ENCODE data around the gene HAUS5. TPM values are rescaled to one million over a fixed set of nuclear protein-coding genes. Genes with fewer than 3 reads are reported as not detected.
A peak's percentile ranks its signal among the peaks of the same experiment; 100 is the strongest.

Gene HAUS5
- total RNA-seq, 1 donor from 2014 or later: 12.4 TPM

- peak overlapping the region; percentile 22 for H3K27ac ChIP-seq
- peak overlapping the region; percentile 97 for H3K4me3 ChIP-seq
- peak overlapping the region; percentile 23 for H2AFZ ChIP-seq (replicated peaks)
- H3K4me1 ChIP-seq: peaks cover 3% of the 10 kb centered on the region
- peaks cover 11% of the 10 kb centered on the region for H3F3A ChIP-seq (ENCODE audit: low read depth)
- Mint-ChIP-seq H3K27ac (peak overlapping the region; percentile 95), H3K9me3 (no peaks in the 10 kb centered on the region), H3K4me3 (peak overlapping the region; percentile 97), H3K27me3 (ENCODE audit: insufficient read depth, low read depth) (peaks cover 6% of the 10 kb centered on the region), H3K36me3 (peaks cover 9% of the 10 kb centered on the region), H3K4me1 (peaks cover 11% of the 10 kb centered on the region)
- no peaks in the 10 kb centered on the region for H3K9me3 ChIP-seq (ENCODE audit: low read depth)
- H3K79me2 ChIP-seq (ENCODE audit: low read depth): peaks cover 15% of the 10 kb centered on the region
- H4K20me1 ChIP-seq (ENCODE audit: low read depth): no peaks in the 10 kb centered on the region
- peak overlapping the region; percentile 44 for H3K9ac ChIP-seq
- H3K4me2 ChIP-seq: peak overlapping the region; percentile 85
- no peaks in the 10 kb centered on the region for H3K36me3 ChIP-seq
- H3K27me3 ChIP-seq: no peaks in the 10 kb centered on the region
- TF ChIP-seq EZH2phosphoT487 (IDR thresholded peaks at IDR 0.05) (no peak), EZH2 (IDR thresholded peaks at IDR 0.05) (no peak), CTCF (IDR thresholded peaks at IDR 0.05) (no peak)
- DNase-seq (ENCODE audit: low spot score): no peak
These were observed 15.7 kb downstream of the HAUS5 start for GRCh38 chr19:35628264-35628564.

- H3K4me3 Mint-ChIP-seq: peak within 1 kb of the TSS; percentile 97
These were observed 16.2 kb downstream of the HAUS5 start, which contains the start of gene RBM42 for GRCh38 chr19:35628565-35629331. TSS of gene RBM42 (plus strand) at chr19:35629036. CDS start at chr19:35629154, 118 bp downstream.

GRCh38 chr19:35629332-35629633 lies 16.7 kb downstream of the HAUS5 start:
- Mint-ChIP-seq H3K27ac (no peak overlapping the region), H3K36me3 (peaks cover 9% of the 10 kb centered on the region), H3K4me1 (peaks cover 11% of the 10 kb centered on the region), H3K27me3 (ENCODE audit: insufficient read depth, low read depth) (peaks cover 6% of the 10 kb centered on the region), H3K9me3 (no peaks in the 10 kb centered on the region), H3K4me3 (peak overlapping the region; percentile 97)
- Histone ChIP-seq H3K9me3 (ENCODE audit: low read depth) (no peaks in the 10 kb centered on the region), H3K4me1 (peaks cover 3% of the 10 kb centered on the region), H4K20me1 (ENCODE audit: low read depth) (no peaks in the 10 kb centered on the region), H3K9ac (peak overlapping the region; percentile 95), H3K27me3 (no peaks in the 10 kb centered on the region), H3K36me3 (no peaks in the 10 kb centered on the region), H3K27ac (no peak overlapping the region), H3K4me2 (peak overlapping the region; percentile 100), H2AFZ (replicated peaks) (peak overlapping the region; percentile 55), H3K79me2 (ENCODE audit: low read depth) (peaks cover 15% of the 10 kb centered on the region), H3K4me3 (peak overlapping the region; percentile 97), H3F3A (ENCODE audit: low read depth) (peaks cover 11% of the 10 kb centered on the region)
- TF ChIP-seq EZH2phosphoT487 (IDR thresholded peaks at IDR 0.05) (no peak), CTCF (IDR thresholded peaks at IDR 0.05) (no peak), EZH2 (IDR thresholded peaks at IDR 0.05) (no peak)
- no peak for DNase-seq (ENCODE audit: low spot score)

More at GRCh38 chr19:35628565-35629331, 16.2 kb downstream of the HAUS5 start, which contains the start of gene RBM42:
- H3K27me3 Mint-ChIP-seq (ENCODE audit: insufficient read depth, low read depth): peaks cover 6% of the 10 kb centered on the region
- Histone ChIP-seq H2AFZ (replicated peaks) (peak within 1 kb of the TSS; percentile 55), H3K4me2 (peak within 1 kb of the TSS; percentile 100), H3K4me1 (peaks cover 3% of the 10 kb centered on the region), H3K27me3 (no peaks in the 10 kb centered on the region), H3K79me2 (ENCODE audit: low read depth) (peaks cover 15% of the 10 kb centered on the region), H3K4me3 (peak within 1 kb of the TSS; percentile 97), H4K20me1 (ENCODE audit: low read depth) (no peaks in the 10 kb centered on the region), H3K36me3 (no peaks in the 10 kb centered on the region), H3K9ac (peak within 1 kb of the TSS; percentile 95), H3K9me3 (ENCODE audit: low read depth) (no peaks in the 10 kb centered on the region), H3F3A (ENCODE audit: low read depth) (peaks cover 11% of the 10 kb centered on the region), H3K27ac (peak within 1 kb of the TSS; percentile 22)
- DNase-seq (ENCODE audit: low spot score): peak; percentile 99
- peaks cover 9% of the 10 kb centered on the region for H3K36me3 Mint-ChIP-seq
- H3K4me1 Mint-ChIP-seq: peaks cover 11% of the 10 kb centered on the region
- peak within 1 kb of the TSS; percentile 95 for H3K27ac Mint-ChIP-seq
- TF ChIP-seq EZH2 (IDR thresholded peaks at IDR 0.05) (no peak), CTCF (IDR thresholded peaks at IDR 0.05) (no peak), EZH2phosphoT487 (IDR thresholded peaks at IDR 0.05) (no peak)
- H3K9me3 Mint-ChIP-seq: no peaks in the 10 kb centered on the region
